ENCODE data around the gene TOMM40. TPM values are rescaled to one million over a fixed set of nuclear protein-coding genes. Genes with fewer than 3 reads are reported as not detected.
A peak's percentile ranks its signal among the peaks of the same experiment; 100 is the strongest.

TOMM40 gene
- total and polyA plus RNA-seq, 9 of the 15 experiments (the other 6 are each of a cell fraction or from before 2014, with no cell fraction given): 0.89 to 290 (median 160) TPM

DNA sequence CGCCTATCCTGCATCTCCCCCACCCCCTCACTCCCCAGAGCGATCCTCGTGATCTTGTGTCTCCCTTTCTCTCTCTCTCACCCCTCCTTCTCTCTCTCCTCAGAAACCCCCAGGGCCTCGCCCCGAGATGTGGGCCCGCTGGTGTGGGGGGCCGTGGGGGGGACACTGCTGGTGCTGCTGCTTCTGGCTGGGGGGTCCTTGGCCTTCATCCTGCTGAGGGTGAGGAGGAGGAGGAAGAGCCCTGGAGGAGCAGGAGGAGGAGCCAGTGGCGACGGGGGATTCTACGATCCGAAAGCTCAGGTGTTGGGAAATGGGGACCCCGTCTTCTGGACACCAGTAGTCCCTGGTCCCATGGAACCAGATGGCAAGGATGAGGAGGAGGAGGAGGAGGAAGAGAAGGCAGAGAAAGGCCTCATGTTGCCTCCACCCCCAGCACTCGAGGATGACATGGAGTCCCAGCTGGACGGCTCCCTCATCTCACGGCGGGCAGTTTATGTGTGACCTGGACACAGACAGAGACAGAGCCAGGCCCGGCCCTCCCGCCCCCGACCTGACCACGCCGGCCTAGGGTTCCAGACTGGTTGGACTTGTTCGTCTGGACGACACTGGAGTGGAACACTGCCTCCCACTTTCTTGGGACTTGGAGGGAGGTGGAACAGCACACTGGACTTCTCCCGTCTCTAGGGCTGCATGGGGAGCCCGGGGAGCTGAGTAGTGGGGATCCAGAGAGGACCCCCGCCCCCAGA lies 12.8 kb upstream of the TOMM40 start:
- ChIA-PET POLR2A (interaction anchor here (1.2 to 1.6 kb wide), 3 partner anchors 12 to 15 kb away, joined by 3 to 9 read pairs (median 8); no protein-coding TSS in a partner anchor), CTCF (ENCODE audit: low intra/inter-chr PET ratio) (no interaction called here)
- ATAC-seq (no peak), DNase-seq (ENCODE audit: extremely low read depth in 1 of 4, low spot score in 3 of 4) (no peak), FAIRE-seq (no peak)
- no peak overlapping the region for H3K4me2 ChIP-seq (ENCODE audit: insufficient read depth, low read length)
- no peaks in the 10 kb centered on the region for H3K9me1 ChIP-seq (ENCODE audit: control insufficient read depth, insufficient read depth, low read length)
- H4K20me1 ChIP-seq (replicated peaks; ENCODE audit: control insufficient read depth, insufficient read depth, low read length): no peaks in the 10 kb centered on the region
- TF ChIP-seq TAF7 (tag; IDR thresholded peaks at IDR 0.05) (no peak), MYBL2 (IDR thresholded peaks at IDR 0.05; ENCODE audit: low read depth) (no peak), MYBL2 (CRISPR knock-in tag; IDR thresholded peaks at IDR 0.05; ENCODE audit: borderline replicate concordance) (no peak), POLR2G (IDR thresholded peaks at IDR 0.05; ENCODE audit: low read depth, low read length) (peak; percentile 43; the same call in 1 of the 2 replicates)
- H3K36me3 ChIP-seq (ENCODE audit: control insufficient read depth, insufficient read depth, low read length): peaks cover 57% of the 10 kb centered on the region; the same call in 2 of the 3 replicates
- no peak overlapping the region for H3K9ac ChIP-seq (ENCODE audit: insufficient read depth in 1 of 2, low read depth in 2 of 2, low read length in 2 of 2)
- no peak overlapping the region for H3K27ac ChIP-seq (ENCODE audit: extremely low read depth, low read depth, low read length)
- no peak overlapping the region for H2AFZ ChIP-seq (ENCODE audit: low read depth, low read length)
- no peaks in the 10 kb centered on the region for H3K9me3 ChIP-seq (replicated peaks; ENCODE audit: control insufficient read depth, insufficient read depth, low read depth, low read length)
- no peak overlapping the region for H3K4me3 ChIP-seq
- intact Hi-C loops (cut with micrococcal nuclease) (no loop called here), in situ Hi-C loops (cut with MboI) (no loop called here)
- no peaks in the 10 kb centered on the region for H3K79me2 ChIP-seq (ENCODE audit: control insufficient read depth, insufficient read depth, low read length)
- no peaks in the 10 kb centered on the region for H3K27me3 ChIP-seq (ENCODE audit: control insufficient read depth in 2 of 2, insufficient read depth in 2 of 2, low read length in 2 of 2)
- BruUV-seq (replicated peaks): no TSS peak
- WGBS (ENCODE audit: insufficient coverage, low coverage, missing lambda C conversion rate): 71% methylated on average over 12 of the region's 26 CpGs
- peaks cover 0 to 23% of the 10 kb centered on the region in 2 experiments; a peak in 2 of 5 replicates for H3K4me1 ChIP-seq (replicated peaks in 1 of 2; ENCODE audit: control insufficient read depth in 2 of 2, insufficient read depth in 2 of 2, low read length in 2 of 2)

All from K562 (cell line).